HFF-Myc (cell line): ENCODE measurements around the gene LYRM9.
"Not testable (repeated sequence)": the region's sequence is repeated elsewhere in the genome, so short reads cannot be mapped to it uniquely, and the experiment has no call there.

Experiments used
- DNase-seq: peaks from one replicate; pipeline ENCODE4 v3.0.0-alpha.2; 2011; ENCODE audit warnings: low read depth; ENCODE audit errors: extremely low read depth
- H3K4me3 ChIP-seq: replicated peaks from 2 replicates; pipeline ENCODE4 v1.5.1; 2011; ENCODE audit warnings: low read depth, mild to moderate bottlenecking, control low read depth, low read length
- CTCF ChIP-seq: IDR thresholded peaks from 2 replicates; pipeline ENCODE4 v1.5.1; 2012; ENCODE audit warnings: mild to moderate bottlenecking, low read depth, low read length, control low read depth; ENCODE audit errors: missing control alignments

Gene LYRM9

GRCh38 chr17:27840688-27841087 is 52.5 kb downstream of the LYRM9 start:
- TF ChIP-seq CTCF: no peak
- DNase-seq: no peak
- no peak overlapping the region for H3K4me3 ChIP-seq

GRCh38 chr17:27840406-27840678 is 52.8 kb downstream of the LYRM9 start:
- not testable (repeated sequence) for H3K4me3 ChIP-seq, DNase-seq

GRCh38 chr17:27839571-27840405 is 53.4 kb downstream of the LYRM9 start:
- not testable (repeated sequence) for DNase-seq, H3K4me3 ChIP-seq

- not testable (repeated sequence) for DNase-seq, H3K4me3 ChIP-seq
Observed at GRCh38 chr17:27838607-27839006, 54.6 kb downstream of the LYRM9 start.

GRCh38 chr17:27837769-27838168 is 55.4 kb downstream of the LYRM9 start:
- not testable (repeated sequence) for DNase-seq, H3K4me3 ChIP-seq

GRCh38 chr17:27836651-27837050 is 56.5 kb downstream of the LYRM9 start:
- DNase-seq: no peak
- no peak overlapping the region for H3K4me3 ChIP-seq
- TF ChIP-seq CTCF: no peak

GRCh38 chr17:27834571-27834970 is 58.6 kb downstream of the LYRM9 start:
- no peak for DNase-seq
- no peak overlapping the region for H3K4me3 ChIP-seq
- TF ChIP-seq CTCF: no peak

- H3K4me3 ChIP-seq: no peak overlapping the region
- DNase-seq: no peak
- no peak for TF ChIP-seq CTCF
Observed at GRCh38 chr17:27832831-27833230, 60.3 kb downstream of the LYRM9 start.

- not testable (repeated sequence) for DNase-seq, H3K4me3 ChIP-seq
Observed at GRCh38 chr17:27829888-27830287, 63.3 kb downstream of the LYRM9 start.

- not testable (repeated sequence) for H3K4me3 ChIP-seq
Observed at GRCh38 chr17:27829143-27829711, 63.9 kb downstream of the LYRM9 start.

More at GRCh38 chr17:27829143-27829711, 63.9 kb downstream of the LYRM9 start:
- DNase-seq: not testable (repeated sequence)
